ENCODE data around the gene TTYH2.

The TTYH2 gene

DNA sequence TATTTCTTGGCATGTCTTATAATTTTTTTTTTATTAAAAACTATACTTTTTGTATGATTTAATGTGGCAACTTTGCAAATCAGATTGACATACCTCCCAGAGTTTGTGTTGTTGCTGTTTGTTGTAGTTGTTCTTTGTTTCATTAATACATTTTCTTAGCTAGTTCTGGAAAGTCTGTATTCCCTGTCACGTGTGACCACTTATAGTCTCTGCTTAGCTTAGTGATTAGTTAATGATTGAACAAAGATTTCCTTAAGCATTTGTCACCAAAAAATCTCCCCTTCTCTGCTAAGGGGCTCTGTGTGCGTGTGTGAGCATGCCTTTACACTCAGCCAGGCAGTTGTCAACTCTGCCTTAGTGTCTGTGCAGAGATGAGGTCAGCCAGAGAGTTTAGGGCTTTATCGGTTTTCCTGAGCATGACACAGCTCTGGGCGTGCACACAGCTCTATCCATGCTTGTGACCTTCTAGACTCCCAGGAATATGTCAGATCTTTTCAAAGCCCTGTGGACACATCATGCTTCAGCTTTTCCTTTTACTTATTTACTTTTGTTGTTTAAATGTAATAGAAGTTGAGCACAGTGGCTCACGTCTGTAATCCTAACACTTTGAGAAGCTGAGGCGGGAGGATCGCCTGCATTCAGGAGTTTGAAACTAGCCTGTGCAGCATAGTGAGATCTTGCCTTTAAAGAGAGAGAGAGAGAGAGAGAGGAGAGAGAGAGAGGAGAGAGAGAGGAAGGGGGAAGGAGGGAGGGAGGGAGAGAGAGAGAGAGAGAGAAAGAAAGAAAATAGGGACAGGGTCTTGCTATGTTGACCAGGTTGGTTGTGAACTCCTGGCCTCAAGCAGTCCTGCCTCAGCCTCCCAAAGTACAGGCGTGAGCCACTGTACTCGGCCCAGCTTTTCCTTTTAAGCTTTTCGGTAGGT is 82.5 kb downstream of the TTYH2 start:
- DNase-seq = no peak

DNA sequence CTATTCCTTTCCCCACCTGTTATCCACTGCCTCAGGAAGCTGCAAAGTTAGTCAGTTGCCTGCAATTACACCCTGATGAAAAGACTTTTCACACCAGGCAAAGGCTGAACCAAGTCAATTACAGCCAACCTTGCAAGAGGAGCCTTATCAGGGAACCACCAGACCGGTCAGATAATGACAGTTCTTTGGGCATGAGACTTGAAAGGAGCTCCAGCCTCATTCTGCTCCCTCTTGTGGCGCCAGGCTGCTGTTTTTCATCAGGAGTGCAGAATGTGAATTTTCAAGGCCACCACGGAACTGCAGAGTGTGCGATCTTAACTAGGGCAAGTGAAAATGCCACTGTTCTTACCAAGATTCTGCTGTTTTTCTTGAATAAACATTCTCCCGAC is 83.2 kb downstream of the TTYH2 start:
- peak; percentile 47 for DNase-seq

DNA sequence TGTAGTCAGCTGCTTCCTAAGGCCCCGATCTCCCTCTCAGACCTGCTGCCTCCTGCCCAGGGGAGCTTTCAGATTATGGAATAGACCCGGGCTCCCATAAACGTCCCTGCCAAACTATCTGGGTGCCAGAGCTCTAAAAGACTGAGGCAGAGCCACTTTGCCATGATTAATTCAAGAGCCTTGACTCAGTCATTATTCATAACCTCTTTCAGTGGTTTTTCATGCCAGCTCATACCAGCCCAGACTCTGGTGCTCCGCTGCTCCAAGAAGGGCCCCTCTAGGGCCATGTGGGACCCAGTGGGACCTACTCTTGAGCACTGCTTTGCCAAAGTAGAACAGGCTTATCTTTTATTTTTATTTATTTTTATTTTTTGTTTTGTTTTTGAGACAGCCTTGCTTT is 84.6 kb downstream of the TTYH2 start:
- DNase-seq = no peak

DNA sequence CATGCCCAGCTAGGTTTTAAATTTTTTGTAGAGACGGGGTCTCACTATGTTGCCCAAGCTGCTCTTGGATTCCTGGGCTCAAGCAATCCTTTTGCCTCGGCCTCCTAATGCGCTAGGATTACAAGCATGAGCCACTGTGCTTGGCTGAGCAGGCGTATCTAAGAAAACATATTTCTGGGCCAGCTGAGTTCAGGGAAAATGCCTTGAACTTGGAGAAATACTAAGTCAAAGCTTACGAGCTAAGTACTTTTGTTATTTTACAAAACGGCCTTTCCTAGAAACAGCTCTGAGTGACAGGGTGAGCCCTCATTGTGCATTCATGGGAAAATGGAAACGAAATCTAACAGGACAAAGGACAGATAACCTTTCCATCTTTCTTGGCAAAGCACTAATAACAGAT is 85.4 kb downstream of the TTYH2 start:
- no peak for DNase-seq

DNA sequence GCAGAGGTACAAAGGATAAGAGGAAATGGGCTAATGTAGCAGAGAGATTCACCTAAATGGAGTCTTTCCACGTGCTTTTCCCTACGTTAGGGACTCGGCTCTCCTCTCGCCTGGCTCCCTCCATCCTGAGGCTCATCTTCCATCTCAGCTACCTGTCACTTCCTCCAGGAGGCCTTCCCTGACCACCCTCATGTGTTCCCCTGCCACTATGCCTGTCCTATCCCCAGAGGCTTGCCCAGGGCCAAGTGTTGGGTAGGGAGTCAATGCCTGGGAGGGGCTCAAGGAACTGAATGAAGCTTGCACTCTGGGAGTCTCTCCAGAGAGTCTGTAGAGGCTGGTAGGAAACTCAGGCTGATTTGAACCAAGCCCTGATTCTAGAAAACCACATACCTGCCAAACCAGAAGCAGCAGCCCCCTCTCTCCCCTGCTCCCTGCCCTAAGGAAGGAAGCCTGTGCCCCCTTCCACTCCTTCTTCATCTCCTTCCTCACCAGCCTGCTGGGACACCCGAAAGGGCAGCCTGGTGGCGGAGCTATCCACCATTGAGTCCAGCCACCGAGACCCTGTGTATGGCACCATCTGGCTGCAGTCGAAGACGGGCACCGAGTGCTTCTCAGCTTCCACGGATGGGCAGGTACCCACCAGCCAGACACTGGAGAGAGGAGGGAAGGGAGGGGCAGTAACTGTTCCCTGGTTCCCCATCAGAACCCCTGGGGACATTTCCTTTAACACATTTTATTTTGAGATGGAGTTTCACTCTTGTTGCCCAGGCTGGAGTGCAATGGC is 86.0 kb downstream of the TTYH2 start:
- no peak for DNase-seq

DNA sequence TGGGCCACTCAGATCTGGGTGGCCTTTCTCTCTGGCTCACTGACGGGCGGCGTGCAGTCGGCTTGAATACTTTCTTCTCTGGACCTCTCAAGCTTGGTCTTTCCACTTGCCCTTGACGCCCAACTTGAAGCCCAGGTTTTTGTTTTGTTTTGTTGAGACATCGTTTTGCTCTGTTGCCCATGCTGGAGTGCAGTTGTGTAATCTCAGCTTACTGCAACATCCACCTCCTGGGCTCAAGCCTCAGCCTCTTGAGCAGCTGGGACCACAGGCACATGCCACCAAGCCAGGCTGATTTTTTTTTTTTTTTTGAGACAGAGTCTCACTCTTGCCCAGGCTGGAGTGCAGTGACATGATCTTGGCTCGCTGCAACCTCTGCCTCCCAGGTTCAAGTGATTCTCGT is 89.9 kb downstream of the TTYH2 start:
- DNase-seq = no peak

DNA sequence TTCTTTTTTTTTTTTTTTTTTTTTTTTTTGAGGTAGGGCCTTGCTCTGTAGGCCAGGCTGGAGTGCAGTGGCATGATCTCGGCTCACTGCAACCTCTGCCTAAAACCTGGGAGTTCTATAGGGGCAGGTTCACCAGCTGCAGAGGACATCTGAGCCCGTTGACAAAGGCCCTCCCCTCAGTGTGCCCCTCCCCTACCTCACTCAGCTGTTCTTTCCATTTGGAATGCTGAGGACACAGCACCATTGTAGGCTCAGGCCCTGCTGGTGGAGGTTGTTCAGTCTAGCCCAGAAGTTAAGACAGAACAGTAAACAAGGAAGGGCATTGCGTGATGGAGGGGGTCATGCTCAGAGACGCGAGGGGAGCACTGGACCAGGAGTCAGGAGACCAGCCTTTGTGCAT is 90.8 kb downstream of the TTYH2 start:
- no peak for DNase-seq

DNA sequence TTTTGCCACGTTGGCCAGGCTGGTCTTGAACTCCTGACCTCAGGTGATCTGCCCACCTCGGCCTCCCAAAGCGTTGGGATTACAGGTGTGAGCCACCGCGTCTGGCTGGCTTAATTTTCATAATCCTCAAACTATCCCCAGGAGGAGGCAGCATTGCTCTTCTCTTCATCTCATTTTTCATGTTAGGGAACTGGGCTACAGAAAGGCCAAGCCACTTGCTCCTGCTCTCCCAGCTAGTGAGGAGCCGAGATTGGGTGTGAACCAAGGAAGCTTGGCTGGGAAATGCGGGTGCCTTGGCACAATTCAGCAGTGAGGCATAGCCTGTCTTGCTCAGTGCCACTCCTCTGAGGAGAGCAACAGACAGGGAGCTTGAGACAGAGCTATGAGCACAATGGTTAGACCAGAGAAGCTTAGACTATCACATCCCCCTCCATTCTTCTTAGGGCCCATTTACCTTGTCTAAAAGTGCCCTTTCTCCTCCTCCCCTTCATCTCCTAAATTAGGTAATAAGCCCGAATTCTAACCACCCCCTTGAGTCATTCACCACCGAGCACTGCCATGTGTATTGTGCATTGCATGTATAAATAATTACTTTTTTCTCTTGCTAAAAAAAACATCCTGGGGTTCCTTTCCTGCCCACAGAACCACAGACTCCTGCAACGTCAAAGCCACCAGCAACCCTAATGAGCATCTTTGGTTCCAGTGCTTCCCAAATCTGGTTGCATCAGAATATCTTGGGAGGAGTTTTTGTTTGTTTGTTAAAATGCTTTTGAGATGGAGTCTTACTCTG is 92.7 kb downstream of the TTYH2 start:
- DNase-seq = no peak

DNA sequence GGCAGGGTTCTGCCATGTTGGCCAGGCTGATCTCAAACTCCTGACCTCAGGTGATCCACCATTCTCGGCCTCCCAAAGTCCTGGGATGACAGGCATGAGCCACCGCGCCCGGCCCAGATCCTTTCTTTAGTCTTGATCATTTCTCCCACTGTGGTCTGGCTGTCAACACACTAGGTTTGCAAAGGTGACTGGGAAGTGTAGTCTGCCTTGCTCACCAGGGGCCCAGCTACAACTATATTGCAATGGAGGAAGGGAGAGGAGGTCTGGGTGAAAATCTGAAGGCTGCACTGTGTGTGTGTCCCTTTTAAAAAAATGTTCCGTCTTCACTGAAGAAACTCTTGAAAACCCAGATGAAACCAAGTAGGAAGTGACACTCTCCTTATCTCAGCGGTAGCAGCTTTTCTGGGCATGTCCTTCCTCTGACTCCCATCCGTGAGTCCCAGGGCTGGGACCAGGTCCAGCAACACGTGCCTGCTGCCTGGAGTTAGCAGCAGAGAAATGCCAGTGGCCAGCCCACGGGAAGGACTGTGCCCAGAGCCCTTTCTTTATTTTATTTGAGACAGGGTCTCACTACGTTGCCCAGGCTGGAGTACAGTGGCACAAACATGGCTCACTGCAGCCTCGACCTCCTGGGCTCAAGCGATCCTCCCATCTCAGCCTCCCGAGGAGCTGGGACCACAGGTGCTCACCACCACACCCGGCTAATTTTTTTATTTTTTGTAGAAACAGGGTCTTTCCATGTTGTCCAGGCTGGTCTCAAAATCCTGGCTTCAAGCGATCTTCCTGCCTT is 94.8 kb downstream of the TTYH2 start:
- no peak for DNase-seq

DNA sequence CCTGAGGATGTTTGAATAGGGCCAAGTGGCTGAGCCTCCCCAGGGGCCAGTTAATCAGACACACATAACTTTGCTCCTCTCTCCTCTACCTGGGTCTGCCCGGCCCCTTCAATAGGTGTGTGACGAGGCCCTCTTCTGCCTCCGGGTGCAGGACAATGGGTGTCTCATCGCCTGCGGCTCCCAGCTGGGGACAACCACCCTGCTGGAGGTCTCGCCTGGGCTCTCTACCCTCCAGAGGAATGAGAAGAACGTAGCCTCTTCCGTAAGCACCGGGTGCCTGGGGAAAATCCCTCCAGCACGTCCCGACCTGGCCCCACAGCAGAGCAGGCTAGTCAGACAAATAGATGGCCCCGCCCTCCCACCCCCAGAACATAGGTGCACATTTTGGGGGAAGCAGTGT is 96.5 kb downstream of the TTYH2 start:
- no peak for DNase-seq
